Measurements from ENCODE around the gene IQCF2. TPM values are rescaled to one million over a fixed set of nuclear protein-coding genes. Genes with fewer than 3 reads are reported as not detected.

Gene IQCF2
- total and polyA plus RNA-seq, 2 donors (not counting 3 experiments of a cell fraction or from before 2014, with no cell fraction given), result not detected

GRCh38 chr3:51874889-51875288 is 13.5 kb downstream of the IQCF2 start:
- no peaks in the 10 kb centered on the region for H3K36me3 ChIP-seq (ENCODE audit: control insufficient read depth in 2 of 2, extremely low read depth in 1 of 2, insufficient read depth in 2 of 2, low read length in 2 of 2)
- POLR2A ChIA-PET, result no interaction called here
- no peak overlapping the region for H2AFZ ChIP-seq (ENCODE audit: low read depth, low read length)
- H3K9me1 ChIP-seq (replicated peaks; ENCODE audit: control insufficient read depth, extremely low read depth, insufficient read depth, low read length), result no peaks in the 10 kb centered on the region
- H3K4me1 ChIP-seq (ENCODE audit: control insufficient read depth, extremely low read depth, insufficient read depth, low read length), result no peaks in the 10 kb centered on the region
- dilution Hi-C loops (cut with MboI; ENCODE audit: extremely low pct_ligation_motif_present, low sequenced_read_pairs) (no loop called here), intact Hi-C loops (cut with micrococcal nuclease) (no loop called here)
- no peaks in the 10 kb centered on the region for H3K79me2 ChIP-seq (ENCODE audit: control insufficient read depth, insufficient read depth, low read length)
- H3K27ac ChIP-seq (ENCODE audit: insufficient read depth, low read depth, low read length), result no peak overlapping the region
- BruUV-seq (replicated peaks), result no TSS peak
- DNase-seq (ENCODE audit: low read depth, low spot score), result no peak
- FAIRE-seq, result no peak
- H4K20me1 ChIP-seq (replicated peaks; ENCODE audit: control insufficient read depth, extremely low read depth, insufficient read depth, low read length), result no peaks in the 10 kb centered on the region
- no peak overlapping the region for H3K9ac ChIP-seq (replicated peaks; ENCODE audit: extremely low read depth, insufficient read depth, low read length)
- CTCF ChIA-PET, result no interaction called here
- H3K4me2 ChIP-seq (ENCODE audit: insufficient read depth, low read length), result no peak overlapping the region
- H3K4me3 ChIP-seq (replicated peaks in 1 of 3; ENCODE audit: insufficient read depth in 1 of 3, low read depth in 1 of 3, low read length in 3 of 3), result no peak overlapping the region
- TF ChIP-seq FOS (IDR thresholded peaks at IDR 0.05; ENCODE audit: borderline replicate concordance, insufficient read depth, low read length) (no peak), CTCF (IDR thresholded peaks at IDR 0.05; ENCODE audit: extremely low read depth in 1 of 2, insufficient read depth in 1 of 2, low read depth in 1 of 2, low read length in 2 of 2) (no peak), POLR2AphosphoS5 (IDR thresholded peaks at IDR 0.05; ENCODE audit: insufficient read depth, low read depth, low read length) (no peak), GATA2 (IDR thresholded peaks at IDR 0.05; ENCODE audit: insufficient read depth, insufficient read length, low read depth, low read length) (no peak), MAX (IDR thresholded peaks at IDR 0.05; ENCODE audit: insufficient read depth, insufficient read length) (no peak), JUN (IDR thresholded peaks at IDR 0.05; ENCODE audit: borderline replicate concordance, insufficient read depth, insufficient read length, low read depth) (no peak), EZH2 (IDR thresholded peaks at IDR 0.05; ENCODE audit: borderline replicate concordance, low read depth, low read length, severe bottlenecking) (no peak), MYC (IDR thresholded peaks at IDR 0.05; ENCODE audit: low read depth, low read length) (no peak), POLR2A (IDR thresholded peaks at IDR 0.05; ENCODE audit: low read depth, low read length) (no peak)
- H3K9me3 ChIP-seq (replicated peaks; ENCODE audit: control insufficient read depth, insufficient read depth, low read length), result no peaks in the 10 kb centered on the region
- peaks cover 0 to 2% of the 10 kb centered on the region in 2 experiments for H3K27me3 ChIP-seq (ENCODE audit: control insufficient read depth in 2 of 2, insufficient read depth in 2 of 2, low read length in 2 of 2)
